OCI-LY7 (cell line): ENCODE data around the gene NCAM1.

Experiments
- CTCF ChIP-seq: fragments of 200-600 bp; sonication (generic); conservative IDR thresholded peaks from 2 replicates; pipeline ENCODE4 v1.5.1; 2014; ENCODE audit warnings: mild to moderate bottlenecking, antibody characterized with exemption, low read length, moderate library complexity, mixed read lengths
- EZH2phosphoT487 ChIP-seq: fragments of 200-600 bp; sonication (generic); IDR thresholded peaks from 2 replicates; pipeline ENCODE4 v1.6.1; 2018; ENCODE audit warnings: low read depth, borderline replicate concordance, mild to moderate bottlenecking, mixed run types, antibody characterized with exemption, low read length, moderate library complexity, mixed read lengths

GRCh38 chr11:113090716-113091480 is 129.7 kb downstream of the NCAM1 start:
- TF ChIP-seq CTCF (no peak), EZH2phosphoT487 (no peak)
